Measurements from ENCODE around the gene LRFN5.

DNA sequence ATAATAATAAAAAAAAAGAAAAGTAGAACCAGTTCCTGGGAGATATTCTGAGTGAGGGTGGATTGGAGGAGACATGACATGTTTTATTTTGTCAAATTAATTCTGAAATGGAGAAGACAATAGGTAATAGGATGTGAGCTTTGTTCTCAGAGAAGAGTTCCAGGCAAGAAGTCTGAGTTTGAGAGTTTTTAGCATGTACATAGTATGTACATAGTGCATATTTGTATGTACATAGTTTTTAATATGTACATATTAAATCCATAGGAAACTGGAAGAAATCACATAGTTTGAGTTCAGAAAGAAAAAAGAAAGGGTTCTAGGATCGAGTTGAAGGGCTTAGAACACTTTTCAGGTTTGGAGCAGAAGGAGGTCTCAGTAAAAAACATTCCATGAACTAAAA is 47.5 kb downstream of the LRFN5 start:
- TF ChIP-seq, protein P1, sequence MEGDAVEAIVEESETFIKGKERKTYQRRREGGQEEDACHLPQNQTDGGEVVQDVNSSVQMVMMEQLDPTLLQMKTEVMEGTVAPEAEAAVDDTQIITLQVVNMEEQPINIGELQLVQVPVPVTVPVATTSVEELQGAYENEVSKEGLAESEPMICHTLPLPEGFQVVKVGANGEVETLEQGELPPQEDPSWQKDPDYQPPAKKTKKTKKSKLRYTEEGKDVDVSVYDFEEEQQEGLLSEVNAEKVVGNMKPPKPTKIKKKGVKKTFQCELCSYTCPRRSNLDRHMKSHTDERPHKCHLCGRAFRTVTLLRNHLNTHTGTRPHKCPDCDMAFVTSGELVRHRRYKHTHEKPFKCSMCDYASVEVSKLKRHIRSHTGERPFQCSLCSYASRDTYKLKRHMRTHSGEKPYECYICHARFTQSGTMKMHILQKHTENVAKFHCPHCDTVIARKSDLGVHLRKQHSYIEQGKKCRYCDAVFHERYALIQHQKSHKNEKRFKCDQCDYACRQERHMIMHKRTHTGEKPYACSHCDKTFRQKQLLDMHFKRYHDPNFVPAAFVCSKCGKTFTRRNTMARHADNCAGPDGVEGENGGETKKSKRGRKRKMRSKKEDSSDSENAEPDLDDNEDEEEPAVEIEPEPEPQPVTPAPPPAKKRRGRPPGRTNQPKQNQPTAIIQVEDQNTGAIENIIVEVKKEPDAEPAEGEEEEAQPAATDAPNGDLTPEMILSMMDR (IDR thresholded peaks at IDR 0.05; ENCODE audit: low read depth, low read length, poor library complexity, severe bottlenecking): no peak
- no peak for TF ChIP-seq EZH2phosphoT487 (IDR thresholded peaks at IDR 0.05; ENCODE audit: borderline replicate concordance, low read length)
